ENCODE measurements around the gene ZBTB25.

The ZBTB25 gene

GRCh38 chr14:64509036-64509435, 5.4 kb upstream of the ZBTB25 start:
- peaks cover 22% of the 10 kb centered on the region for H3K4me1 ChIP-seq (ENCODE audit: control insufficient read depth, low read depth, low read length)

GRCh38 chr14:64508215-64508776, 4.7 kb upstream of the ZBTB25 start:
- peaks cover 22% of the 10 kb centered on the region for H3K4me1 ChIP-seq (ENCODE audit: control insufficient read depth, low read depth, low read length)
- no peak overlapping the region for H3K9ac ChIP-seq (ENCODE audit: low read length)
- H3K27me3 ChIP-seq (ENCODE audit: control insufficient read depth, insufficient read depth, low read length), result no peaks in the 10 kb centered on the region
- no peaks in the 10 kb centered on the region for H3K36me3 ChIP-seq (ENCODE audit: control insufficient read depth, low read depth, low read length)
- H3K4me3 ChIP-seq (ENCODE audit: low read length), result no peak overlapping the region
- H3K27ac ChIP-seq (ENCODE audit: low read length), result no peak overlapping the region
- no peaks in the 10 kb centered on the region for H3K9me3 ChIP-seq (ENCODE audit: control insufficient read depth, low read depth, low read length)

More at GRCh38 chr14:64509036-64509435, 5.4 kb upstream of the ZBTB25 start:
- Histone ChIP-seq H3K4me3 (ENCODE audit: low read length) (no peak overlapping the region), H3K9me3 (ENCODE audit: control insufficient read depth, low read depth, low read length) (no peaks in the 10 kb centered on the region), H3K27me3 (ENCODE audit: control insufficient read depth, insufficient read depth, low read length) (no peaks in the 10 kb centered on the region), H3K27ac (ENCODE audit: low read length) (no peak overlapping the region), H3K36me3 (ENCODE audit: control insufficient read depth, low read depth, low read length) (no peaks in the 10 kb centered on the region), H3K9ac (ENCODE audit: low read length) (no peak overlapping the region)

- H3K27ac ChIP-seq (ENCODE audit: low read length), result no peak overlapping the region
- no peak overlapping the region for H3K9ac ChIP-seq (ENCODE audit: low read length)
- no peaks in the 10 kb centered on the region for H3K9me3 ChIP-seq (ENCODE audit: control insufficient read depth, low read depth, low read length)
- H3K4me1 ChIP-seq (ENCODE audit: control insufficient read depth, low read depth, low read length), result peaks cover 22% of the 10 kb centered on the region
- H3K4me3 ChIP-seq (ENCODE audit: low read length), result no peak overlapping the region
- no peaks in the 10 kb centered on the region for H3K36me3 ChIP-seq (ENCODE audit: control insufficient read depth, low read depth, low read length)
- no peaks in the 10 kb centered on the region for H3K27me3 ChIP-seq (ENCODE audit: control insufficient read depth, insufficient read depth, low read length)
Observed at GRCh38 chr14:64507376-64508156, 3.9 kb upstream of the ZBTB25 start.

GRCh38 chr14:64506721-64507120, 3.1 kb upstream of the ZBTB25 start:
- Histone ChIP-seq H3K4me3 (ENCODE audit: low read length) (peak overlapping the region; percentile 3), H3K36me3 (ENCODE audit: control insufficient read depth, low read depth, low read length) (no peaks in the 10 kb centered on the region), H3K9ac (ENCODE audit: low read length) (no peak overlapping the region), H3K4me1 (ENCODE audit: control insufficient read depth, low read depth, low read length) (peaks cover 22% of the 10 kb centered on the region), H3K9me3 (ENCODE audit: control insufficient read depth, low read depth, low read length) (no peaks in the 10 kb centered on the region), H3K27ac (ENCODE audit: low read length) (no peak overlapping the region), H3K27me3 (ENCODE audit: control insufficient read depth, insufficient read depth, low read length) (no peaks in the 10 kb centered on the region)

- H3K4me1 ChIP-seq (ENCODE audit: control insufficient read depth, low read depth, low read length), result peaks cover 17% of the 10 kb centered on the region
- peak overlapping the region; percentile 97 for H3K4me3 ChIP-seq (ENCODE audit: low read length)
- H3K9me3 ChIP-seq (ENCODE audit: control insufficient read depth, low read depth, low read length), result no peaks in the 10 kb centered on the region
- H3K27me3 ChIP-seq (ENCODE audit: control insufficient read depth, insufficient read depth, low read length), result no peaks in the 10 kb centered on the region
- peak overlapping the region; percentile 83 for H3K27ac ChIP-seq (ENCODE audit: low read length)
- H3K36me3 ChIP-seq (ENCODE audit: control insufficient read depth, low read depth, low read length), result no peaks in the 10 kb centered on the region
- H3K9ac ChIP-seq (ENCODE audit: low read length), result peak overlapping the region; percentile 97
Observed at GRCh38 chr14:64504897-64505794, 1.5 kb upstream of the ZBTB25 start.

GRCh38 chr14:64504310-64504896, 765 bp upstream of the ZBTB25 start, which contains the start of gene ZBTB1:
Gene ZBTB1 (plus strand): TSS chr14:64504770. CDS start chr14:64521505, 16,735 bp downstream.
- H3K27me3 ChIP-seq (ENCODE audit: control insufficient read depth, insufficient read depth, low read length), result no peaks in the 10 kb centered on the region
- H3K36me3 ChIP-seq (ENCODE audit: control insufficient read depth, low read depth, low read length), result no peaks in the 10 kb centered on the region
- no peaks in the 10 kb centered on the region for H3K9me3 ChIP-seq (ENCODE audit: control insufficient read depth, low read depth, low read length)
- peak within 1 kb of the TSS; percentile 97 for H3K9ac ChIP-seq (ENCODE audit: low read length)
- peak within 1 kb of the TSS; percentile 89 for H3K27ac ChIP-seq (ENCODE audit: low read length)
- peaks cover 17% of the 10 kb centered on the region for H3K4me1 ChIP-seq (ENCODE audit: control insufficient read depth, low read depth, low read length)
- H3K4me3 ChIP-seq (ENCODE audit: low read length), result peak within 1 kb of the TSS; percentile 97

- peak overlapping the region; percentile 97 for H3K9ac ChIP-seq (ENCODE audit: low read length)
- peak overlapping the region; percentile 43 for H3K27ac ChIP-seq (ENCODE audit: low read length)
- H3K27me3 ChIP-seq (ENCODE audit: control insufficient read depth, insufficient read depth, low read length), result no peaks in the 10 kb centered on the region
- no peaks in the 10 kb centered on the region for H3K9me3 ChIP-seq (ENCODE audit: control insufficient read depth, low read depth, low read length)
- H3K4me3 ChIP-seq (ENCODE audit: low read length), result peak overlapping the region; percentile 97
- H3K36me3 ChIP-seq (ENCODE audit: control insufficient read depth, low read depth, low read length), result peaks cover under 1% of the 10 kb centered on the region
- H3K4me1 ChIP-seq (ENCODE audit: control insufficient read depth, low read depth, low read length), result peaks cover 7% of the 10 kb centered on the region
Observed at GRCh38 chr14:64502887-64503433, 678 bp downstream of the ZBTB25 start.

- peak overlapping the region; percentile 97 for H3K4me3 ChIP-seq (ENCODE audit: low read length)
- H3K4me1 ChIP-seq (ENCODE audit: control insufficient read depth, low read depth, low read length), result peaks cover 3% of the 10 kb centered on the region
- H3K9ac ChIP-seq (ENCODE audit: low read length), result peak overlapping the region; percentile 97
- no peaks in the 10 kb centered on the region for H3K9me3 ChIP-seq (ENCODE audit: control insufficient read depth, low read depth, low read length)
- H3K36me3 ChIP-seq (ENCODE audit: control insufficient read depth, low read depth, low read length), result peaks cover 6% of the 10 kb centered on the region
- no peak overlapping the region for H3K27ac ChIP-seq (ENCODE audit: low read length)
- H3K27me3 ChIP-seq (ENCODE audit: control insufficient read depth, insufficient read depth, low read length), result no peaks in the 10 kb centered on the region
Observed at GRCh38 chr14:64502456-64502855, 1.2 kb downstream of the ZBTB25 start.

- no peak overlapping the region for H3K4me3 ChIP-seq (ENCODE audit: low read length)
- H3K36me3 ChIP-seq (ENCODE audit: control insufficient read depth, low read depth, low read length), result peaks cover 6% of the 10 kb centered on the region
- H3K27ac ChIP-seq (ENCODE audit: low read length), result no peak overlapping the region
- H3K9me3 ChIP-seq (ENCODE audit: control insufficient read depth, low read depth, low read length), result no peaks in the 10 kb centered on the region
- H3K4me1 ChIP-seq (ENCODE audit: control insufficient read depth, low read depth, low read length), result no peaks in the 10 kb centered on the region
- H3K27me3 ChIP-seq (ENCODE audit: control insufficient read depth, insufficient read depth, low read length), result no peaks in the 10 kb centered on the region
- H3K9ac ChIP-seq (ENCODE audit: low read length), result no peak overlapping the region
Observed at GRCh38 chr14:64501411-64502171, 2.0 kb downstream of the ZBTB25 start.

- no peaks in the 10 kb centered on the region for H3K4me1 ChIP-seq (ENCODE audit: control insufficient read depth, low read depth, low read length)
- no peak overlapping the region for H3K9ac ChIP-seq (ENCODE audit: low read length)
- no peaks in the 10 kb centered on the region for H3K27me3 ChIP-seq (ENCODE audit: control insufficient read depth, insufficient read depth, low read length)
- H3K27ac ChIP-seq (ENCODE audit: low read length), result no peak overlapping the region
- no peak overlapping the region for H3K4me3 ChIP-seq (ENCODE audit: low read length)
- H3K36me3 ChIP-seq (ENCODE audit: control insufficient read depth, low read depth, low read length), result peaks cover 9% of the 10 kb centered on the region
- no peaks in the 10 kb centered on the region for H3K9me3 ChIP-seq (ENCODE audit: control insufficient read depth, low read depth, low read length)
Observed at GRCh38 chr14:64500088-64500487, 3.5 kb downstream of the ZBTB25 start.

Measured in iPS-18a (cell line).